HepG2 (cell line): ENCODE measurements around the gene NPC1. TPM values are rescaled to one million over a fixed set of nuclear protein-coding genes. Genes with fewer than 3 reads are reported as not detected.

ENCODE experiments used
- ATAC-seq: fragments of 200-7000 bp; cut with Tn5 transposase; 3 replicates; pipeline ENCODE4 v1.9.1; 2020; ENCODE audit warnings: mild to moderate bottlenecking, moderate library complexity
- BruUV-seq: library from RNA; stranded (reverse); fragments of 400-500 nt; replicated peaks from 2 replicates; lab custom pipeline; 2021; lab: Mats Ljungman, UMichigan
- CTCF ChIA-PET: fragments of 300-600 bp; formaldehyde crosslinking; extraction: SDS; loops from one replicate; lab custom pipeline; 2021; ENCODE audit warnings: low total read pairs, inconsistent platforms, low intra/inter-chr PET ratio; lab: Yijun Ruan, JAX
- POLR2A ChIA-PET: fragments of 350-600 bp; sonication (Branson Sonifier 250); formaldehyde crosslinking; loops from one replicate; lab custom pipeline; 2020; ENCODE audit warnings: antibody characterized with exemption, inconsistent platforms; lab: Yijun Ruan, JAX
- DNase-seq: peaks from one replicate; pipeline ENCODE4 v3.0.0-alpha.2; 2015; ENCODE audit warnings: low spot score
- FAIRE-seq: peaks from 3 replicates; lab custom pipeline; 2011; peaks lifted over from hg19 to GRCh38; lab: Jason Lieb, UNC
- H2AFZ ChIP-seq: one replicate; pipeline ENCODE4 v1.6.1; 2011; ENCODE audit warnings: low read length, inconsistent platforms
- H3K27ac ChIP-seq: fragments of 300-600 bp; 3 replicates; pipeline ENCODE4 v1.8.0; 2011; ENCODE audit warnings: mixed run types, mild to moderate bottlenecking, mixed read lengths, low read length, inconsistent platforms; ENCODE audit not compliant: insufficient read depth; ENCODE audit errors: extremely low read length
- H3K27me3 ChIP-seq, 2 experiments: fragments of 200-600 bp in 1 of 2; 2 replicates in 1 of 2; 3 replicates in 1 of 2; pipeline versions ENCODE4 v1.6.0 to v1.8.0; 2011; ENCODE audit warnings: low read length in 2 of 2, mild to moderate bottlenecking in 2 of 2, moderate library complexity in 2 of 2, inconsistent platforms in 1 of 2; ENCODE audit not compliant: insufficient read depth in 2 of 2, control insufficient read depth in 1 of 2
- H3K36me3 ChIP-seq, 2 experiments: fragments of 200-600 bp in 1 of 2; replicated peaks in 1 of 2; 2 replicates in 1 of 2; 3 replicates in 1 of 2; pipeline versions ENCODE4 v1.5.1 to v1.8.0; 2011; ENCODE audit warnings: low read length in 2 of 2, inconsistent platforms in 1 of 2; ENCODE audit not compliant: insufficient read depth in 2 of 2, control insufficient read depth in 1 of 2
- H3K4me1 ChIP-seq: 2 replicates; pipeline ENCODE4 v1.5.1; 2012; ENCODE audit warnings: low read length, inconsistent platforms; ENCODE audit not compliant: insufficient read depth
- H3K4me2 ChIP-seq: 2 replicates; pipeline ENCODE4 v1.6.0; 2011; ENCODE audit warnings: low read depth, low read length, inconsistent platforms
- H3K4me3 ChIP-seq, 3 experiments: fragments of 200-600 bp in 1 of 3; sonication (generic), shearing (Covaris generic) in 1 of 3; replicated peaks in 1 of 3; 2 replicates each; pipeline ENCODE4 v1.5.1; 2011 to 2016; ENCODE audit warnings: low read length in 3 of 3, inconsistent platforms in 2 of 3, low read depth in 2 of 3, mild to moderate bottlenecking in 2 of 3, control low read depth in 1 of 3, mixed read lengths in 1 of 3; ENCODE audit not compliant: insufficient read depth in 1 of 3
- H3K79me2 ChIP-seq: one replicate; pipeline ENCODE4 v1.6.1; 2011; ENCODE audit warnings: low read length, inconsistent platforms; ENCODE audit not compliant: insufficient read depth
- H3K9ac ChIP-seq: 2 replicates; pipeline ENCODE4 v1.6.0; 2011; ENCODE audit warnings: mild to moderate bottlenecking, low read depth, low read length, inconsistent platforms; ENCODE audit not compliant: insufficient read depth
- H3K9me3 ChIP-seq: 2 replicates; pipeline ENCODE4 v1.5.1; 2012; ENCODE audit warnings: mild to moderate bottlenecking, low read length
- H4K20me1 ChIP-seq: 2 replicates; pipeline ENCODE4 v1.6.0; 2011; ENCODE audit warnings: inconsistent platforms, mild to moderate bottlenecking, low read length, moderate library complexity; ENCODE audit not compliant: insufficient read depth
- AGO2 ChIP-seq: fragments of 200-400 bp; formaldehyde crosslinking; optimal IDR thresholded peaks from 2 replicates; pipeline ENCODE3; 2017; ENCODE audit warnings: mild to moderate bottlenecking, low read depth, low read length, moderate library complexity
- BRCA1 ChIP-seq: sonication (generic); formaldehyde crosslinking; IDR thresholded peaks from 2 replicates; pipeline ENCODE4 v1.4.0; 2020; ENCODE audit warnings: missing genetic modification reagents
- DMAP1 ChIP-seq: IDR thresholded peaks from 2 replicates; pipeline ENCODE4 v1.6.1; 2016
- EHMT2 ChIP-seq: fragments of 200-600 bp; sonication (generic); IDR thresholded peaks from 2 replicates; pipeline ENCODE4 v1.7.0; 2017; ENCODE audit warnings: antibody characterized with exemption, low read depth, low read length, borderline replicate concordance
- FOXO4 ChIP-seq: sonication (generic); formaldehyde crosslinking; conservative IDR thresholded peaks from 2 replicates; pipeline ENCODE4 v1.8.1; 2023; ENCODE audit warnings: missing genetic modification reagents
- KDM2A ChIP-seq: sonication (generic); formaldehyde crosslinking; IDR thresholded peaks from 2 replicates; pipeline ENCODE4 v1.4.0; 2020; ENCODE audit warnings: low read depth, missing genetic modification reagents, borderline replicate concordance
- MXD1 ChIP-seq: sonication (generic); formaldehyde crosslinking; IDR thresholded peaks from 2 replicates; pipeline ENCODE4 v1.4.0; 2020; ENCODE audit warnings: mild to moderate bottlenecking, missing genetic modification reagents
- NFKBIZ ChIP-seq: IDR thresholded peaks from 2 replicates; pipeline ENCODE4 v1.6.1; 2018; ENCODE audit warnings: missing genetic modification reagents, missing compliant biosample characterization
- POLR2AphosphoS5 ChIP-seq: IDR thresholded peaks from 2 replicates; pipeline ENCODE4 v1.6.1; 2012; ENCODE audit warnings: low read depth, low read length
- SMAD3 ChIP-seq: sonication (generic); formaldehyde crosslinking; IDR thresholded peaks from 2 replicates; pipeline ENCODE4 v1.4.0; 2020; ENCODE audit warnings: missing genetic modification reagents
- TCF7 ChIP-seq: sonication (generic); IDR thresholded peaks from 2 replicates; pipeline ENCODE4 v1.6.1; 2016; ENCODE audit warnings: antibody characterized with exemption, low read depth
- TEAD3 ChIP-seq: optimal IDR thresholded peaks from 2 replicates; pipeline ENCODE3; 2016; ENCODE audit warnings: borderline replicate concordance
- THYN1 ChIP-seq: sonication (generic); formaldehyde crosslinking; IDR thresholded peaks from 2 replicates; pipeline ENCODE4 v1.8.1; 2023; ENCODE audit warnings: low read depth, mild to moderate bottlenecking, moderate library complexity, missing genetic modification reagents, borderline replicate concordance
- ZKSCAN5 ChIP-seq: sonication (generic); formaldehyde crosslinking; IDR thresholded peaks from 2 replicates; pipeline ENCODE4 v1.5.1; 2020; ENCODE audit warnings: mild to moderate bottlenecking, missing genetic modification reagents
- ZKSCAN8 ChIP-seq: IDR thresholded peaks from 2 replicates; pipeline ENCODE4 v1.6.1; 2016; ENCODE audit warnings: borderline replicate concordance, missing genetic modification reagents, missing compliant biosample characterization
- ZNF34 ChIP-seq: sonication (generic); formaldehyde crosslinking; IDR thresholded peaks from 2 replicates; pipeline ENCODE4 v1.4.0; 2020; ENCODE audit warnings: mild to moderate bottlenecking, missing genetic modification reagents, borderline replicate concordance
- ZNF468 ChIP-seq: sonication (generic); formaldehyde crosslinking; IDR thresholded peaks from 2 replicates; pipeline ENCODE4 v1.8.0; 2022; ENCODE audit warnings: mild to moderate bottlenecking, moderate library complexity, missing genetic modification reagents
- WGBS: methylation state at CpG from one replicate; pipeline ENCODE4 v1.1.6; 2017; ENCODE audit warnings: low lambda C conversion rate; 5-methylcytosine and 5-hydroxymethylcytosine counted together
- in situ Hi-C: cut with HindIII; loops from 2 replicates; pipeline ENCODE4 v1.10.0; 2017; ENCODE audit warnings: low pct_unique_long_range_greater_than_20kb; ENCODE audit not compliant: extremely low pct_ligation_motif_present
- intact Hi-C: fragments of 100-400 bp; cut with micrococcal nuclease; formaldehyde crosslinking; loops from one replicate; pipeline ENCODE4 v1.10.0; 2022; ENCODE audit not compliant: unreplicated experiment
- polyA plus RNA-seq, 8 experiments: library from polyadenylated mRNA; depleted of rRNA in 3 of 8; stranded (reverse) in 7 of 8; unstranded in 1 of 8; fragments of >200 nt; fragmentation: Illumina TruSeq in 4 of 8; extraction: Trizol in 4 of 8; gene quantifications; 2 replicates each; pipeline versions ENCODE4 v1.2.1 to v1.2.3, GENCODE V29; 2011 to 2016; ENCODE audit warnings: low read depth in 4 of 8, missing spikeins in 1 of 8, mixed read lengths in 1 of 8; ENCODE audit not compliant: insufficient read depth in 1 of 8
- total RNA-seq, 5 experiments: library from RNA; depleted of rRNA; stranded (reverse); fragments of >200 nt; fragmentation: Illumina TruSeq; extraction: Trizol; gene quantifications; 2 replicates each; pipeline ENCODE4 v1.2.3, GENCODE V29; 2016; ENCODE audit warnings: low read depth in 1 of 5
- TF ChIP-seq, protein P1 (sequence below): sonication (generic); formaldehyde crosslinking; IDR thresholded peaks from 2 replicates; pipeline ENCODE4 v1.4.0; 2020; ENCODE audit warnings: missing genetic modification reagents

NPC1 gene
- total and polyA plus RNA-seq, 2 of the 13 experiments (the other 11 are each of a cell fraction or from before 2014, with no cell fraction given) = 46.5 to 114 TPM

DNA sequence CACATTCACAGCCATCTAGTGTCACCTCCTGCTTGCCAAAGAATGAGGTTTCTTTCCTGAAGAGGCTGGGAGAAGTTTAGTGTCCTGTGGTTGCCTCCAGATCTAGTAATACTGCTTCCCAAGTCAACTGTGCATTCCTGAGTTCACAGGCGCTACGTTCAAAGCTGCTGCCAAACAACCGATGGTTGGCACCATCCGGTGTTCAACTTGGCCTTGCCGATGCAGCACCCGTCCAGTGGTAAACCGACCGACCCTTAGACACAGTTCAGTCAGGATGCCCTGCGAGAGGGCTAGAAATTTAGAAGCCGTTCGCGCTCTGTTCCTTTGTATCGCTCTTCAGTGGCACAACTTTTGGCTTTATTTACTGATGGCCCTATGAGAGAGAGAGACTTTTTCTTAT, 54.4 kb downstream of the NPC1 start (continued):
- no peak for TF ChIP-seq SMAD3 (CRISPR knock-in tag)

GRCh38 chr18:23530195-23530594, 56.1 kb downstream of the NPC1 start:
- H3K4me2 ChIP-seq = no peak overlapping the region
- ATAC-seq = peak; percentile 7; the same call in 1 of the 3 replicates

GRCh38 chr18:23529604-23530003, 56.7 kb downstream of the NPC1 start:
- Histone ChIP-seq H3K36me3 (peaks cover 12 to 71% of the 10 kb centered on the region in 2 experiments), H3K9ac (no peak overlapping the region), H3K79me2 (no peaks in the 10 kb centered on the region), H3K27me3 (no peaks in the 10 kb centered on the region), H3K4me2 (no peak overlapping the region), H2AFZ (no peak overlapping the region), H3K27ac (no peak overlapping the region), H4K20me1 (no peaks in the 10 kb centered on the region), H3K4me1 (0 out of 2 replicates have a peak, but pooled peaks cover 6% of the 10 kb centered on the region), H3K9me3 (no peaks in the 10 kb centered on the region), H3K4me3 (no peak overlapping the region)
- DNase-seq (no peak), ATAC-seq (no peak), FAIRE-seq (peak; percentile 32)
- BruUV-seq = TSS peak; percentile 10
- ChIA-PET POLR2A (interaction anchor here (0.9 kb wide), 1 partner anchor 11 kb away, joined by 3 read pairs; no protein-coding TSS in a partner anchor), CTCF (no interaction called here)
- 95% methylated on average over 3 of the region's 3 CpGs for WGBS
- in situ Hi-C loops (no loop called here), intact Hi-C loops (no loop called here)
- TF ChIP-seq, protein P1, sequence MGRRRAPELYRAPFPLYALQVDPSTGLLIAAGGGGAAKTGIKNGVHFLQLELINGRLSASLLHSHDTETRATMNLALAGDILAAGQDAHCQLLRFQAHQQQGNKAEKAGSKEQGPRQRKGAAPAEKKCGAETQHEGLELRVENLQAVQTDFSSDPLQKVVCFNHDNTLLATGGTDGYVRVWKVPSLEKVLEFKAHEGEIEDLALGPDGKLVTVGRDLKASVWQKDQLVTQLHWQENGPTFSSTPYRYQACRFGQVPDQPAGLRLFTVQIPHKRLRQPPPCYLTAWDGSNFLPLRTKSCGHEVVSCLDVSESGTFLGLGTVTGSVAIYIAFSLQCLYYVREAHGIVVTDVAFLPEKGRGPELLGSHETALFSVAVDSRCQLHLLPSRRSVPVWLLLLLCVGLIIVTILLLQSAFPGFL (CRISPR knock-in tag) = no peak
- no peak for TF ChIP-seq FOXO4 (CRISPR knock-in tag)
- no peak for TF ChIP-seq ZNF34
- TF ChIP-seq THYN1 (CRISPR knock-in tag) = no peak
- no peak for TF ChIP-seq BRCA1 (CRISPR knock-in tag)
- TF ChIP-seq TCF7 = no peak
- no peak for TF ChIP-seq AGO2
- TF ChIP-seq TEAD3 (CRISPR knock-in tag) = no peak
- no peak for TF ChIP-seq MXD1 (CRISPR knock-in tag)
- TF ChIP-seq KDM2A = no peak
- TF ChIP-seq ZNF468 (CRISPR knock-in tag) = no peak
- no peak for TF ChIP-seq NFKBIZ (CRISPR knock-in tag)
- no peak for TF ChIP-seq ZKSCAN5 (CRISPR knock-in tag)

More at GRCh38 chr18:23530195-23530594, 56.1 kb downstream of the NPC1 start:
- ChIA-PET CTCF (no interaction called here), POLR2A (interaction anchor here (0.9 kb wide), 1 partner anchor 11 kb away, joined by 3 read pairs; no protein-coding TSS in a partner anchor)
- Histone ChIP-seq H3K9ac (no peak overlapping the region), H3K36me3 (peaks cover 17 to 77% of the 10 kb centered on the region in 2 experiments), H3K27ac (no peak overlapping the region), H3K27me3 (no peaks in the 10 kb centered on the region), H3K4me3 (no peak overlapping the region), H4K20me1 (no peaks in the 10 kb centered on the region), H3K79me2 (no peaks in the 10 kb centered on the region), H3K4me1 (0 out of 2 replicates have a peak, but pooled peaks cover 6% of the 10 kb centered on the region), H2AFZ (no peak overlapping the region), H3K9me3 (no peaks in the 10 kb centered on the region)
- intact Hi-C loops (no loop called here), in situ Hi-C loops (no loop called here)
- DNase-seq = no peak
- no TSS peak for BruUV-seq
- WGBS = 82% methylated on average over 7 of the region's 7 CpGs
- FAIRE-seq = no peak
- TF ChIP-seq ZKSCAN8 (CRISPR knock-in tag) (no peak), POLR2AphosphoS5 (no peak), EHMT2 (no peak), DMAP1 (CRISPR knock-in tag) (no peak)
